K562 (cell line): ENCODE results near the gene RNF112. TPM values are rescaled to one million over a fixed set of nuclear protein-coding genes. Genes with fewer than 3 reads are reported as not detected.

Source experiments
- BACH1 ChIP-seq: fragments of 200-800 bp; sonication (Bioruptor generic); IDR thresholded peaks from 2 replicates; pipeline ENCODE4 v1.6.1; 2016; ENCODE audit warnings: missing genetic modification characterization, missing compliant biosample characterization
- CHD2 ChIP-seq: IDR thresholded peaks from 2 replicates; pipeline ENCODE4 v1.6.1; 2011; ENCODE audit warnings: low read depth, low read length
- DNMT1 ChIP-seq: fragments of 450-650 bp; IDR thresholded peaks from 2 replicates; pipeline ENCODE4 v1.6.1; 2016; ENCODE audit warnings: antibody characterized with exemption, mild to moderate bottlenecking
- GABPA ChIP-seq: fragments of 200-800 bp; sonication (Bioruptor generic); conservative IDR thresholded peaks from 2 replicates; pipeline ENCODE4 v1.6.1; 2016; ENCODE audit warnings: low read depth, missing genetic modification characterization, missing compliant biosample characterization
- LEF1 ChIP-seq: fragments of 450-650 bp; IDR thresholded peaks from 2 replicates; pipeline ENCODE4 v1.6.1; 2016; ENCODE audit warnings: mild to moderate bottlenecking
- NONO ChIP-seq, 2 experiments: fragments of 200-400 bp in 1 of 2; fragments of 450-650 bp in 1 of 2; formaldehyde crosslinking in 1 of 2; IDR thresholded peaks; 2 replicates each; pipeline ENCODE4 v1.6.1; 2017; ENCODE audit warnings: low read depth in 2 of 2, mild to moderate bottlenecking in 2 of 2, moderate library complexity in 2 of 2, low read length in 1 of 2
- THRA ChIP-seq: fragments of 450-650 bp; IDR thresholded peaks from 2 replicates; pipeline ENCODE4 v1.6.1; 2017; ENCODE audit warnings: mild to moderate bottlenecking, moderate library complexity
- USF2 ChIP-seq: sonication (generic); formaldehyde crosslinking; IDR thresholded peaks from 2 replicates; pipeline ENCODE4 v1.5.0; 2020; ENCODE audit warnings: missing genetic modification reagents
- ZNF3 ChIP-seq: fragments of 250-450 bp; sonication (Bioruptor Pico); IDR thresholded peaks from 2 replicates; pipeline ENCODE4 v1.5.0; 2021; ENCODE audit warnings: mild to moderate bottlenecking, moderate library complexity
- ZNF311 ChIP-seq: fragments of 250-450 bp; sonication (Bioruptor Pico); IDR thresholded peaks from 2 replicates; pipeline ENCODE4 v1.4.0; 2020; ENCODE audit warnings: mild to moderate bottlenecking, moderate library complexity
- ZNF584 ChIP-seq: fragments of 200-800 bp; sonication (Bioruptor generic); IDR thresholded peaks from 2 replicates; pipeline ENCODE4 v1.6.1; 2016; ENCODE audit warnings: low read depth, mild to moderate bottlenecking, missing genetic modification characterization, missing compliant biosample characterization
- polyA plus RNA-seq, 8 experiments: library from polyadenylated mRNA; depleted of rRNA in 4 of 8; stranded (reverse) in 5 of 8; unstranded in 3 of 8; fragments of >200 nt; fragmentation: Nextera tagmentation in 2 of 8; fragmentation: Illumina TruSeq in 1 of 8; extraction: Ambion mirVana in 2 of 8; extraction: Trizol in 1 of 8; gene quantifications; 2 replicates each; pipeline versions ENCODE4 v1.2.1 to v1.2.3, GENCODE V29; 2011 to 2014; ENCODE audit warnings: inconsistent platforms in 1 of 8, missing spikeins in 1 of 8
- total RNA-seq, 7 experiments: library from RNA; depleted of rRNA in 6 of 7; stranded (reverse); fragments of >200 nt in 6 of 7; fragmentation: Illumina TruSeq in 2 of 7; extraction: Trizol in 2 of 7; gene quantifications; 2 replicates each; pipeline versions ENCODE4 v1.2.1 to v1.2.3, GENCODE V29; 2011 to 2021; ENCODE audit warnings: low replicate concordance in 1 of 7
- TF ChIP-seq, protein P1 (sequence below): fragments of 200-600 bp; sonication (generic); IDR thresholded peaks from one replicate; pipeline ENCODE4 v1.6.1; 2012; ENCODE audit warnings: mild to moderate bottlenecking, low read depth, low read length, inconsistent platforms
- TF ChIP-seq, protein P2 (sequence below): fragments of 250-450 bp; sonication (Bioruptor Pico); IDR thresholded peaks from 2 replicates; pipeline ENCODE4 v1.8.0; 2021; ENCODE audit warnings: borderline replicate concordance, mild to moderate bottlenecking, moderate library complexity; ENCODE audit not compliant: poor library complexity, severe bottlenecking

The RNF112 gene
- total and polyA plus RNA-seq, 9 of the 15 experiments (the other 6 are each of a cell fraction or from before 2014, with no cell fraction given), result 0.05 TPM; not detected in 8

DNA sequence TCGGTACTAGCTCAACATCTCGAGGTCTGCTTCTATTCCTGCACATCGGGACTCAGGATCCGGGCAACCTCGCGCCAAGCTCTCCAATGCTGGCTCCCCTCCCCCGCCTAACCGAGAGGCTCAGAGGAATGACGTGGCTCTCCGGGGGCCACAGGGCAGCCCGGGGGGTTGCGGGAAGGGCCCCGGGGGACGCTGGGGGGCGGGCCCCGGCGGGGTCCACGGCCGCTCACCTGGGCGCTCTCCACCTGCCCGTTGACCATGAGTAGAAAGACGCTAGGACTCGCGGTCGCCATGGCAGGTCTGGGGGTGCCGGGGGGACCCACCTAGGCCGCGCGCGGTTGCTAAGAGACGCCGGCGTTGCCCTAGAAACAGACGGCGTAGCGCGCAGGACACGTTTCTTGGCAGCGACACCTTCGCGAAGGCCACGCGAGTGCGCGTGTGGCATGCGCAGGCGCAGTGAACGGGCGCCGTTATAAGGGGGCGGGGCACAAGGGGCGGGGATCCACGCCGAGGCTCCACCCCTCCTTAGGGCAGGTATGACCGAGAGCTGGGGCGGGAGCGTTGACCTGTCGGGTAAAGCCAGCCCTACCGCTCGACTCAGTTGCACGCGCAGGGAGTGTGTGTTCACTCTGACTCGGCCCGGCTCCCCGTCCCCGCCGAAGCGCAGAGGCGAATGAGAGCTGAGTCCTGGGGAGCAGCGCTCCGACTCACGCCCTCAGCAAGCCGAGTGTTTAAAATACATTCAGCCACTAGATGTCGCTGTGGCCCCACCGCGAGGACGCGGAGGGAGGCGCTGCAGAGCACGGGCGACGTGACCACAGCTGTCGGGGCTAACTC lies 48.5 kb upstream of the RNF112 start, which contains the start of gene B9D1 (continued):
- TF ChIP-seq LEF1 (no peak), THRA (no peak), CHD2 (no peak), GABPA (tag) (no peak), NONO (IDR thresholded peaks at IDR 0.05; ENCODE audit: low read depth in 2 of 2, low read length in 1 of 2) (no peak), USF2 (CRISPR knock-in tag) (no peak), DNMT1 (no peak), ZNF584 (CRISPR knock-in tag) (no peak), ZNF311 (CRISPR knock-in tag) (no peak), BACH1 (no peak), ZNF3 (CRISPR knock-in tag) (no peak)
- TF ChIP-seq, protein P1, sequence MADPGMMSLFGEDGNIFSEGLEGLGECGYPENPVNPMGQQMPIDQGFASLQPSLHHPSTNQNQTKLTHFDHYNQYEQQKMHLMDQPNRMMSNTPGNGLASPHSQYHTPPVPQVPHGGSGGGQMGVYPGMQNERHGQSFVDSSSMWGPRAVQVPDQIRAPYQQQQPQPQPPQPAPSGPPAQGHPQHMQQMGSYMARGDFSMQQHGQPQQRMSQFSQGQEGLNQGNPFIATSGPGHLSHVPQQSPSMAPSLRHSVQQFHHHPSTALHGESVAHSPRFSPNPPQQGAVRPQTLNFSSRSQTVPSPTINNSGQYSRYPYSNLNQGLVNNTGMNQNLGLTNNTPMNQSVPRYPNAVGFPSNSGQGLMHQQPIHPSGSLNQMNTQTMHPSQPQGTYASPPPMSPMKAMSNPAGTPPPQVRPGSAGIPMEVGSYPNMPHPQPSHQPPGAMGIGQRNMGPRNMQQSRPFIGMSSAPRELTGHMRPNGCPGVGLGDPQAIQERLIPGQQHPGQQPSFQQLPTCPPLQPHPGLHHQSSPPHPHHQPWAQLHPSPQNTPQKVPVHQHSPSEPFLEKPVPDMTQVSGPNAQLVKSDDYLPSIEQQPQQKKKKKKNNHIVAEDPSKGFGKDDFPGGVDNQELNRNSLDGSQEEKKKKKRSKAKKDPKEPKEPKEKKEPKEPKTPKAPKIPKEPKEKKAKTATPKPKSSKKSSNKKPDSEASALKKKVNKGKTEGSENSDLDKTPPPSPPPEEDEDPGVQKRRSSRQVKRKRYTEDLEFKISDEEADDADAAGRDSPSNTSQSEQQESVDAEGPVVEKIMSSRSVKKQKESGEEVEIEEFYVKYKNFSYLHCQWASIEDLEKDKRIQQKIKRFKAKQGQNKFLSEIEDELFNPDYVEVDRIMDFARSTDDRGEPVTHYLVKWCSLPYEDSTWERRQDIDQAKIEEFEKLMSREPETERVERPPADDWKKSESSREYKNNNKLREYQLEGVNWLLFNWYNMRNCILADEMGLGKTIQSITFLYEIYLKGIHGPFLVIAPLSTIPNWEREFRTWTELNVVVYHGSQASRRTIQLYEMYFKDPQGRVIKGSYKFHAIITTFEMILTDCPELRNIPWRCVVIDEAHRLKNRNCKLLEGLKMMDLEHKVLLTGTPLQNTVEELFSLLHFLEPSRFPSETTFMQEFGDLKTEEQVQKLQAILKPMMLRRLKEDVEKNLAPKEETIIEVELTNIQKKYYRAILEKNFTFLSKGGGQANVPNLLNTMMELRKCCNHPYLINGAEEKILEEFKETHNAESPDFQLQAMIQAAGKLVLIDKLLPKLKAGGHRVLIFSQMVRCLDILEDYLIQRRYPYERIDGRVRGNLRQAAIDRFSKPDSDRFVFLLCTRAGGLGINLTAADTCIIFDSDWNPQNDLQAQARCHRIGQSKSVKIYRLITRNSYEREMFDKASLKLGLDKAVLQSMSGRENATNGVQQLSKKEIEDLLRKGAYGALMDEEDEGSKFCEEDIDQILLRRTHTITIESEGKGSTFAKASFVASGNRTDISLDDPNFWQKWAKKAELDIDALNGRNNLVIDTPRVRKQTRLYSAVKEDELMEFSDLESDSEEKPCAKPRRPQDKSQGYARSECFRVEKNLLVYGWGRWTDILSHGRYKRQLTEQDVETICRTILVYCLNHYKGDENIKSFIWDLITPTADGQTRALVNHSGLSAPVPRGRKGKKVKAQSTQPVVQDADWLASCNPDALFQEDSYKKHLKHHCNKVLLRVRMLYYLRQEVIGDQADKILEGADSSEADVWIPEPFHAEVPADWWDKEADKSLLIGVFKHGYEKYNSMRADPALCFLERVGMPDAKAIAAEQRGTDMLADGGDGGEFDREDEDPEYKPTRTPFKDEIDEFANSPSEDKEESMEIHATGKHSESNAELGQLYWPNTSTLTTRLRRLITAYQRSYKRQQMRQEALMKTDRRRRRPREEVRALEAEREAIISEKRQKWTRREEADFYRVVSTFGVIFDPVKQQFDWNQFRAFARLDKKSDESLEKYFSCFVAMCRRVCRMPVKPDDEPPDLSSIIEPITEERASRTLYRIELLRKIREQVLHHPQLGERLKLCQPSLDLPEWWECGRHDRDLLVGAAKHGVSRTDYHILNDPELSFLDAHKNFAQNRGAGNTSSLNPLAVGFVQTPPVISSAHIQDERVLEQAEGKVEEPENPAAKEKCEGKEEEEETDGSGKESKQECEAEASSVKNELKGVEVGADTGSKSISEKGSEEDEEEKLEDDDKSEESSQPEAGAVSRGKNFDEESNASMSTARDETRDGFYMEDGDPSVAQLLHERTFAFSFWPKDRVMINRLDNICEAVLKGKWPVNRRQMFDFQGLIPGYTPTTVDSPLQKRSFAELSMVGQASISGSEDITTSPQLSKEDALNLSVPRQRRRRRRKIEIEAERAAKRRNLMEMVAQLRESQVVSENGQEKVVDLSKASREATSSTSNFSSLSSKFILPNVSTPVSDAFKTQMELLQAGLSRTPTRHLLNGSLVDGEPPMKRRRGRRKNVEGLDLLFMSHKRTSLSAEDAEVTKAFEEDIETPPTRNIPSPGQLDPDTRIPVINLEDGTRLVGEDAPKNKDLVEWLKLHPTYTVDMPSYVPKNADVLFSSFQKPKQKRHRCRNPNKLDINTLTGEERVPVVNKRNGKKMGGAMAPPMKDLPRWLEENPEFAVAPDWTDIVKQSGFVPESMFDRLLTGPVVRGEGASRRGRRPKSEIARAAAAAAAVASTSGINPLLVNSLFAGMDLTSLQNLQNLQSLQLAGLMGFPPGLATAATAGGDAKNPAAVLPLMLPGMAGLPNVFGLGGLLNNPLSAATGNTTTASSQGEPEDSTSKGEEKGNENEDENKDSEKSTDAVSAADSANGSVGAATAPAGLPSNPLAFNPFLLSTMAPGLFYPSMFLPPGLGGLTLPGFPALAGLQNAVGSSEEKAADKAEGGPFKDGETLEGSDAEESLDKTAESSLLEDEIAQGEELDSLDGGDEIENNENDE, result no peak
- TF ChIP-seq, protein P2, sequence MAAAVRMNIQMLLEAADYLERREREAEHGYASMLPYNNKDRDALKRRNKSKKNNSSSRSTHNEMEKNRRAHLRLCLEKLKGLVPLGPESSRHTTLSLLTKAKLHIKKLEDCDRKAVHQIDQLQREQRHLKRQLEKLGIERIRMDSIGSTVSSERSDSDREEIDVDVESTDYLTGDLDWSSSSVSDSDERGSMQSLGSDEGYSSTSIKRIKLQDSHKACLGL, result no peak
